DOHH2 (cell line): ENCODE data around the gene LARGE1.

Experiments used
- H3F3A ChIP-seq: fragments of 200-600 bp; sonication (generic), shearing (Covaris generic); 2 replicates; pipeline ENCODE4 v1.6.0; 2016; ENCODE audit warnings: antibody characterized with exemption, mild to moderate bottlenecking; ENCODE audit not compliant: control insufficient read depth, insufficient read depth
- H3K27ac ChIP-seq: fragments of 200-600 bp; sonication (generic); 2 replicates; pipeline ENCODE4 v1.5.1; 2014; ENCODE audit warnings: low read depth, mild to moderate bottlenecking, low read length, moderate library complexity
- H3K27me3 ChIP-seq: fragments of 200-600 bp; sonication (generic); 2 replicates; pipeline ENCODE4 v1.6.1; 2014; ENCODE audit warnings: mild to moderate bottlenecking, low read length, mixed read lengths; ENCODE audit not compliant: control insufficient read depth
- H3K36me3 ChIP-seq: fragments of 200-600 bp; sonication (generic); 2 replicates; pipeline ENCODE4 v1.6.1; 2014; ENCODE audit warnings: mild to moderate bottlenecking, low read length, moderate library complexity, mixed read lengths; ENCODE audit not compliant: control insufficient read depth
- H3K4me1 ChIP-seq: fragments of 200-600 bp; sonication (generic); 2 replicates; pipeline ENCODE4 v1.6.1; 2014; ENCODE audit warnings: mild to moderate bottlenecking, low read length, mixed read lengths; ENCODE audit not compliant: control insufficient read depth
- H3K4me2 ChIP-seq: fragments of 200-600 bp; sonication (generic); 2 replicates; pipeline ENCODE4 v1.6.0; 2014; ENCODE audit warnings: mild to moderate bottlenecking, low read length, moderate library complexity
- H3K4me3 ChIP-seq: fragments of 200-600 bp; sonication (generic); 2 replicates; pipeline ENCODE4 v1.5.1; 2014; ENCODE audit warnings: mild to moderate bottlenecking, low read length, mixed read lengths
- H3K79me2 ChIP-seq: fragments of 200-600 bp; sonication (generic); 2 replicates; pipeline ENCODE4 v1.6.1; 2014; ENCODE audit warnings: mild to moderate bottlenecking, low read length, mixed read lengths; ENCODE audit not compliant: control insufficient read depth
- H3K9me2 ChIP-seq: fragments of 200-600 bp; sonication (generic); replicated peaks from 2 replicates; pipeline ENCODE4 v1.6.1; 2014; ENCODE audit warnings: mild to moderate bottlenecking, low read length, mixed read lengths; ENCODE audit not compliant: control insufficient read depth
- H3K9me3 ChIP-seq: fragments of 200-600 bp; sonication (generic); 2 replicates; pipeline ENCODE4 v1.6.1; 2014; ENCODE audit warnings: antibody characterized with exemption, low read length, mixed read lengths; ENCODE audit not compliant: control insufficient read depth, insufficient read depth
- H4K20me1 ChIP-seq: fragments of 200-600 bp; sonication (generic); 2 replicates; pipeline ENCODE4 v1.6.0; 2014; ENCODE audit warnings: low read depth, mild to moderate bottlenecking, antibody characterized with exemption, low read length, moderate library complexity; ENCODE audit not compliant: control insufficient read depth, insufficient read depth
- CTCF ChIP-seq: fragments of 200-600 bp; sonication (generic); IDR thresholded peaks from one replicate; pipeline ENCODE4 v1.5.1; 2014; ENCODE audit warnings: antibody characterized with exemption, mild to moderate bottlenecking, low read depth, low read length; ENCODE audit not compliant: poor library complexity, severe bottlenecking
- EZH2phosphoT487 ChIP-seq: fragments of 200-600 bp; sonication (generic); IDR thresholded peaks from 2 replicates; pipeline ENCODE4 v1.6.1; 2017; ENCODE audit warnings: borderline replicate concordance, mild to moderate bottlenecking, antibody characterized with exemption, low read length, moderate library complexity, mixed read lengths

The LARGE1 gene

GRCh38 chr22:33771136-33771535, 149.1 kb downstream of the LARGE1 start:
- Histone ChIP-seq H3K27me3 (no peaks in the 10 kb centered on the region), H4K20me1 (no peaks in the 10 kb centered on the region), H3K4me1 (no peaks in the 10 kb centered on the region), H3K36me3 (no peaks in the 10 kb centered on the region), H3K4me3 (no peak overlapping the region), H3K9me3 (no peaks in the 10 kb centered on the region), H3K4me2 (no peak overlapping the region), H3K9me2 (no peaks in the 10 kb centered on the region), H3K27ac (no peak overlapping the region), H3F3A (no peaks in the 10 kb centered on the region), H3K79me2 (no peaks in the 10 kb centered on the region)
- TF ChIP-seq EZH2phosphoT487 (no peak), CTCF (no peak)

GRCh38 chr22:33770723-33771122, 149.6 kb downstream of the LARGE1 start:
- no peaks in the 10 kb centered on the region for H3F3A ChIP-seq
- no peaks in the 10 kb centered on the region for H3K36me3 ChIP-seq
- no peaks in the 10 kb centered on the region for H3K27me3 ChIP-seq
- H3K4me3 ChIP-seq, result no peak overlapping the region
- no peaks in the 10 kb centered on the region for H3K9me2 ChIP-seq
- no peaks in the 10 kb centered on the region for H3K79me2 ChIP-seq
- no peak overlapping the region for H3K4me2 ChIP-seq
- no peak overlapping the region for H3K27ac ChIP-seq
- no peaks in the 10 kb centered on the region for H3K4me1 ChIP-seq
- TF ChIP-seq CTCF (no peak), EZH2phosphoT487 (no peak)
- no peaks in the 10 kb centered on the region for H3K9me3 ChIP-seq
- H4K20me1 ChIP-seq, result no peaks in the 10 kb centered on the region

GRCh38 chr22:33766091-33766490, 154.2 kb downstream of the LARGE1 start:
- Histone ChIP-seq H3K79me2 (no peaks in the 10 kb centered on the region), H3F3A (no peaks in the 10 kb centered on the region), H3K4me1 (no peaks in the 10 kb centered on the region), H3K9me3 (no peaks in the 10 kb centered on the region), H3K36me3 (no peaks in the 10 kb centered on the region), H3K4me2 (no peak overlapping the region), H3K4me3 (no peak overlapping the region), H4K20me1 (no peaks in the 10 kb centered on the region), H3K27ac (no peak overlapping the region), H3K27me3 (no peaks in the 10 kb centered on the region), H3K9me2 (no peaks in the 10 kb centered on the region)
- TF ChIP-seq CTCF, result no peak
- TF ChIP-seq EZH2phosphoT487, result no peak

GRCh38 chr22:33758961-33759360, 161.3 kb downstream of the LARGE1 start:
- Histone ChIP-seq H3K79me2 (no peaks in the 10 kb centered on the region), H3K4me2 (no peak overlapping the region), H3K36me3 (no peaks in the 10 kb centered on the region), H3K4me3 (no peak overlapping the region), H3K9me2 (no peaks in the 10 kb centered on the region), H3K4me1 (no peaks in the 10 kb centered on the region), H3F3A (no peaks in the 10 kb centered on the region), H3K9me3 (no peaks in the 10 kb centered on the region), H4K20me1 (no peaks in the 10 kb centered on the region), H3K27me3 (no peaks in the 10 kb centered on the region), H3K27ac (no peak overlapping the region)
- no peak for TF ChIP-seq CTCF
- TF ChIP-seq EZH2phosphoT487, result no peak
